NCI-H1105 (cell line): ENCODE data around the gene GAL3ST1.
"Not testable (repeated sequence)": the region's sequence is repeated elsewhere in the genome, so short reads cannot be mapped to it uniquely, and the experiment has no call there.

Source experiments
- DNase-seq: peaks from one replicate; lab custom pipeline; 2025; lab: John Stamatoyannopoulos, UW

The GAL3ST1 gene

GRCh38 chr22:30596886-30597285 lies 22.4 kb upstream of the GAL3ST1 start:
- no peak for DNase-seq

- no peak for DNase-seq
These were observed 21.7 kb upstream of the GAL3ST1 start for GRCh38 chr22:30596199-30596598.

GRCh38 chr22:30592360-30592713 lies 17.9 kb upstream of the GAL3ST1 start:
- not testable (repeated sequence) for DNase-seq

GRCh38 chr22:30591588-30592359 lies 17.3 kb upstream of the GAL3ST1 start, which contains the start of gene PES1:
PES1 (minus strand) TSS chr22:30591910; CDS start chr22:30591833, 77 bp downstream.
- DNase-seq, result peak; percentile 95

- no peak for DNase-seq
These were observed 16.7 kb upstream of the GAL3ST1 start for GRCh38 chr22:30591191-30591587.

GRCh38 chr22:30586414-30586813 lies 11.9 kb upstream of the GAL3ST1 start:
- DNase-seq, result no peak

GRCh38 chr22:30584441-30584840 lies 10.0 kb upstream of the GAL3ST1 start:
- DNase-seq, result no peak

GRCh38 chr22:30582788-30583545 lies 8.5 kb upstream of the GAL3ST1 start:
- no peak for DNase-seq

- DNase-seq, result no peak
These were observed 7.6 kb upstream of the GAL3ST1 start for GRCh38 chr22:30582051-30582450.

- DNase-seq, result no peak
These were observed 6.4 kb upstream of the GAL3ST1 start for GRCh38 chr22:30580896-30581295.

GRCh38 chr22:30578481-30578880 lies 4.0 kb upstream of the GAL3ST1 start:
- no peak for DNase-seq

GRCh38 chr22:30575859-30576258 lies 1.4 kb upstream of the GAL3ST1 start:
- no peak for DNase-seq

- no peak for DNase-seq
These were observed 669 bp upstream of the GAL3ST1 start for GRCh38 chr22:30574997-30575671.

- DNase-seq, result peak; percentile 24
These were observed 821 bp downstream of the GAL3ST1 start for GRCh38 chr22:30573594-30574094.

GRCh38 chr22:30572840-30573593 lies 1.4 kb downstream of the GAL3ST1 start:
- DNase-seq, result no peak

- DNase-seq, result no peak
These were observed 2.3 kb downstream of the GAL3ST1 start for GRCh38 chr22:30572210-30572609.

- DNase-seq, result no peak
These were observed 4.7 kb downstream of the GAL3ST1 start for GRCh38 chr22:30569674-30570202.

- DNase-seq, result no peak
These were observed 6.2 kb downstream of the GAL3ST1 start for GRCh38 chr22:30568137-30568805.

GRCh38 chr22:30567277-30567676 lies 7.2 kb downstream of the GAL3ST1 start:
- not testable (repeated sequence) for DNase-seq

- DNase-seq, result no peak
These were observed 8.3 kb downstream of the GAL3ST1 start for GRCh38 chr22:30566125-30566524.

- DNase-seq, result no peak
These were observed 9.1 kb downstream of the GAL3ST1 start for GRCh38 chr22:30565341-30565740.
